Prostate gland (tissue), 2 donors: ENCODE measurements around the gene CAVIN4. TPM values are rescaled to one million over a fixed set of nuclear protein-coding genes. Genes with fewer than 3 reads are reported as not detected.

Experiments used
- DNase-seq: peaks from one replicate; pipeline ENCODE4 v3.0.0-alpha.2; 2019; ENCODE audit warnings: low spot score
- H3K27ac ChIP-seq, 2 donors: fragments of 200-600 bp; sonication (generic); 2 replicates each; pipeline ENCODE4 v1.5.1; 2017 to 2019
- H3K27me3 ChIP-seq: fragments of 200-600 bp; sonication (generic); replicated peaks from 2 replicates; pipeline ENCODE4 v1.5.1; 2019; ENCODE audit not compliant: insufficient read depth
- H3K36me3 ChIP-seq, 2 donors: fragments of 200-600 bp; sonication (generic); 1 replicate in 1 of 2; 2 replicates in 1 of 2; pipeline versions ENCODE4 v1.5.1 to v1.8.1; 2017 to 2019
- H3K4me1 ChIP-seq: fragments of 200-600 bp; sonication (generic); replicated peaks from 2 replicates; pipeline ENCODE4 v1.5.1; 2019
- H3K4me3 ChIP-seq, 2 donors: fragments of 200-600 bp; sonication (generic); 2 replicates each; pipeline ENCODE4 v1.5.1; 2017 to 2019
- H3K9me3 ChIP-seq: fragments of 200-600 bp; sonication (generic); 2 replicates; pipeline ENCODE4 v1.5.1; 2017
- CTCF ChIP-seq, 4 experiments: fragments of 200-600 bp in 2 of 4; fragments of 450-650 bp in 2 of 4; sonication (generic) in 2 of 4; IDR thresholded peaks; 1 replicate in 3 of 4; 2 replicates in 1 of 4; pipeline ENCODE4 v1.5.1; 2016 to 2019; ENCODE audit warnings: antibody characterized with exemption in 4 of 4, mild to moderate bottlenecking in 2 of 4, moderate library complexity in 2 of 4
- POLR2A ChIP-seq: fragments of 450-650 bp; IDR thresholded peaks from one replicate; pipeline ENCODE4 v1.6.1; 2016; ENCODE audit warnings: antibody characterized with exemption, mild to moderate bottlenecking
- POLR2AphosphoS5 ChIP-seq: sonication (generic); formaldehyde crosslinking; IDR thresholded peaks from one replicate; pipeline ENCODE4 v1.6.1; 2017; ENCODE audit warnings: antibody characterized with exemption
- WGBS: methylation state at CpG from one replicate; pipeline ENCODE4 v1.1.5; 2018; 5-methylcytosine and 5-hydroxymethylcytosine counted together
- intact Hi-C: fragments of 100-400 bp; cut with DNase I; formaldehyde crosslinking; loops from one replicate; pipeline ENCODE4 v1.14.2; 2022
- total RNA-seq, 2 donors: library from RNA; depleted of rRNA; stranded (reverse); fragments of >200 nt; gene quantifications; one replicate each; pipeline ENCODE4 v1.1.0, GENCODE V29; 2016

CAVIN4 gene
- total RNA-seq, 2 donors from 2014 or later = 0.50 to 1.2 TPM

GRCh38 chr9:100573655-100574260, 4.1 kb upstream of the CAVIN4 start:
- WGBS = 93% methylated on average over 3 of the region's 3 CpGs
- H3K36me3 ChIP-seq = no peaks in the 10 kb centered on the region
- no peak overlapping the region for H3K27ac ChIP-seq
- H3K4me1 ChIP-seq = no peaks in the 10 kb centered on the region
- no peak overlapping the region for H3K4me3 ChIP-seq
- TF ChIP-seq POLR2AphosphoS5 = no peak
- no peak for TF ChIP-seq CTCF (IDR thresholded peaks at IDR 0.05)
- no peak for TF ChIP-seq POLR2A
- no peaks in the 10 kb centered on the region for H3K27me3 ChIP-seq
- intact Hi-C loops = no loop called here
- DNase-seq = no peak
- no peaks in the 10 kb centered on the region for H3K9me3 ChIP-seq

GRCh38 chr9:100575006-100575405, 2.9 kb upstream of the CAVIN4 start:
- no peak overlapping the region for H3K4me3 ChIP-seq
- 92% methylated on average over 4 of the region's 4 CpGs for WGBS
- intact Hi-C loops = no loop called here
- DNase-seq = no peak
- no peaks in the 10 kb centered on the region for H3K36me3 ChIP-seq
- no peak overlapping the region for H3K27ac ChIP-seq
- H3K4me1 ChIP-seq = no peaks in the 10 kb centered on the region
- TF ChIP-seq POLR2AphosphoS5 = no peak
- no peak for TF ChIP-seq CTCF (IDR thresholded peaks at IDR 0.05)
- TF ChIP-seq POLR2A = no peak
- H3K9me3 ChIP-seq = no peaks in the 10 kb centered on the region
- no peaks in the 10 kb centered on the region for H3K27me3 ChIP-seq

GRCh38 chr9:100575765-100576386, 2.0 kb upstream of the CAVIN4 start:
- Histone ChIP-seq H3K4me1 (no peaks in the 10 kb centered on the region), H3K27me3 (no peaks in the 10 kb centered on the region), H3K9me3 (no peaks in the 10 kb centered on the region), H3K27ac (no peak overlapping the region), H3K36me3 (no peaks in the 10 kb centered on the region), H3K4me3 (no peak overlapping the region)
- no peak for TF ChIP-seq POLR2A
- TF ChIP-seq POLR2AphosphoS5 = no peak
- TF ChIP-seq CTCF (IDR thresholded peaks at IDR 0.05) = no peak
- 81% methylated on average over 2 of the region's 2 CpGs for WGBS
- no peak for DNase-seq
- intact Hi-C loops = no loop called here

GRCh38 chr9:100578610-100579009, 731 bp downstream of the CAVIN4 start:
- intact Hi-C loops = no loop called here
- Histone ChIP-seq H3K4me1 (no peaks in the 10 kb centered on the region), H3K27me3 (no peaks in the 10 kb centered on the region), H3K9me3 (no peaks in the 10 kb centered on the region), H3K27ac (no peak overlapping the region), H3K4me3 (no peak overlapping the region), H3K36me3 (no peaks in the 10 kb centered on the region)
- 97% methylated on average over 1 of the region's 1 CpG for WGBS
- no peak for TF ChIP-seq CTCF (IDR thresholded peaks at IDR 0.05)
- no peak for TF ChIP-seq POLR2A
- no peak for DNase-seq

GRCh38 chr9:100579665-100580064, 1.8 kb downstream of the CAVIN4 start:
- Histone ChIP-seq H3K4me1 (no peaks in the 10 kb centered on the region), H3K27ac (no peak overlapping the region), H3K4me3 (no peak overlapping the region), H3K9me3 (no peaks in the 10 kb centered on the region), H3K27me3 (no peaks in the 10 kb centered on the region), H3K36me3 (no peaks in the 10 kb centered on the region)
- 59% methylated on average over 2 of the region's 2 CpGs for WGBS
- intact Hi-C loops = no loop called here
- DNase-seq = no peak
- no peak for TF ChIP-seq CTCF (IDR thresholded peaks at IDR 0.05)
